Fibroblast of villous mesenchyme (primary cell): Measurements from ENCODE around the gene FNIP1. TPM values are rescaled to one million over a fixed set of nuclear protein-coding genes. Genes with fewer than 3 reads are reported as not detected.

ENCODE experiments used
- DNase-seq: peaks from one replicate; pipeline ENCODE4 v3.0.0-alpha.2; 2010; ENCODE audit warnings: low read depth
- H3K4me3 ChIP-seq: 2 replicates; pipeline ENCODE4 v1.5.1; 2011; ENCODE audit warnings: low read depth, mild to moderate bottlenecking, low read length
- total RNA-seq: library from RNA; depleted of rRNA; stranded (reverse); fragments of >200 nt; gene quantifications from 2 replicates; pipeline ENCODE4 v1.2.3, GENCODE V29; 2012
- TF ChIP-seq, protein P1 (sequence below): IDR thresholded peaks from 2 replicates; pipeline ENCODE4 v1.5.1; 2012; ENCODE audit warnings: low read depth, mild to moderate bottlenecking, low read length; ENCODE audit not compliant: insufficient read depth

The FNIP1 gene
- total RNA-seq, 1 donor: 67.8 TPM

- no peak for DNase-seq
- H3K4me3 ChIP-seq: no peak overlapping the region
- TF ChIP-seq, protein P1, sequence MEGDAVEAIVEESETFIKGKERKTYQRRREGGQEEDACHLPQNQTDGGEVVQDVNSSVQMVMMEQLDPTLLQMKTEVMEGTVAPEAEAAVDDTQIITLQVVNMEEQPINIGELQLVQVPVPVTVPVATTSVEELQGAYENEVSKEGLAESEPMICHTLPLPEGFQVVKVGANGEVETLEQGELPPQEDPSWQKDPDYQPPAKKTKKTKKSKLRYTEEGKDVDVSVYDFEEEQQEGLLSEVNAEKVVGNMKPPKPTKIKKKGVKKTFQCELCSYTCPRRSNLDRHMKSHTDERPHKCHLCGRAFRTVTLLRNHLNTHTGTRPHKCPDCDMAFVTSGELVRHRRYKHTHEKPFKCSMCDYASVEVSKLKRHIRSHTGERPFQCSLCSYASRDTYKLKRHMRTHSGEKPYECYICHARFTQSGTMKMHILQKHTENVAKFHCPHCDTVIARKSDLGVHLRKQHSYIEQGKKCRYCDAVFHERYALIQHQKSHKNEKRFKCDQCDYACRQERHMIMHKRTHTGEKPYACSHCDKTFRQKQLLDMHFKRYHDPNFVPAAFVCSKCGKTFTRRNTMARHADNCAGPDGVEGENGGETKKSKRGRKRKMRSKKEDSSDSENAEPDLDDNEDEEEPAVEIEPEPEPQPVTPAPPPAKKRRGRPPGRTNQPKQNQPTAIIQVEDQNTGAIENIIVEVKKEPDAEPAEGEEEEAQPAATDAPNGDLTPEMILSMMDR: no peak
Measured at GRCh38 chr5:131754363-131754762, 42.5 kb downstream of the FNIP1 start.

GRCh38 chr5:131751506-131751905 lies 45.3 kb downstream of the FNIP1 start:
- TF ChIP-seq, protein P1: no peak
- peak; percentile 64 for DNase-seq
- no peak overlapping the region for H3K4me3 ChIP-seq

DNA sequence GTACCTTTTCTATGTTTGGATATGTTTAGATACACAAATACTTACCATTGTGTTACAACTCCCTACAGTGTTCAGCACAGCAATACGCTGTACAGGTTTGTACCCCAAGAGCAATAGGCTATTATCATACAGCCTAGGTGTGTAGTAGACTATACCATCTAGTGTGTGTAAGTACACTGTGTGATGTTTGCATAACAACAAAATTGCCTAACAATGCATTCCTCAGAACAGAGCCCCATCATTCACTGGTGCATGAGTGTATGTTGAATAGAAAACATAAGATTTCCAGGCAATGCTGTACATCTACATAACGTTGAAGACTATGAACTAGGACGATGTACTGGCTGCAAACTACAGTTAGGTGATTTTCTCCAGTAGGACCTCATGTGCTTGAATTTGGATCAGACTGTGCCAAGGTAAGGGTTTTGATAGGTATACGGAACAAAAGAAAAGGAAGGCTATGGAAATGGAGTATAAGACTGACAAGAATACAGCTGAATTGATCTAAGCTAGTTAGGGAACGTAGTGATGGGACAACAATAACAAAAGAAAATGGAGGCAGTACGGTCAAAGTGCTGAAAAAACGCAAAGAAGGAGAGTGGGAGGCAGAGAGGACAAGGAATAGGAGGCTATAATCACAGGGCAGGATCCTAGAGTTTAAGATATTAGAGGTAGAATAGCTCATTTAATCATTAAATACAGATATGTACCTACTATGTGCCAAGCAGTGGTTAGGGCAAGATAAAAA lies 46.9 kb downstream of the FNIP1 start:
- H3K4me3 ChIP-seq: no peak overlapping the region
- TF ChIP-seq, protein P1: no peak
- no peak for DNase-seq

DNA sequence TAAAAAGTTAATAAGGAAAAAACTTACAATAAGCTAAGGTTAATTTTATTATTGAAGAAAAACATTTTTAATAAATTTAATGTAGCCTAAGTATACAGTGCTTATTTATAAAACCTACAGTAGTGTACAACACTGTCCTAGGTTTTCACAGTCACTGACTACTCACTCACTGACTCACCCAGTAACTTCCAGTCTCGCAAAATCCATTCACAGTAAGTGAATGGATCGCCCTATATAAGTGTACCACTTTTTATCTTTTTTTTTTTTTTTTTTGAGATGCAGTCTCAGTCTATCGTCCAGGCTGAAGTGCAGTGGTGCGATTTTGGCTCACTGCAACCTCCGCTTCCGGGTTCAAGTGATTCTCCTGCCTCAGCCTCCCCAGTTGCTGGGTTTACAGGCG lies 47.7 kb downstream of the FNIP1 start:
- H3K4me3 ChIP-seq: no peak overlapping the region
- DNase-seq: no peak
- TF ChIP-seq, protein P1: no peak

DNA sequence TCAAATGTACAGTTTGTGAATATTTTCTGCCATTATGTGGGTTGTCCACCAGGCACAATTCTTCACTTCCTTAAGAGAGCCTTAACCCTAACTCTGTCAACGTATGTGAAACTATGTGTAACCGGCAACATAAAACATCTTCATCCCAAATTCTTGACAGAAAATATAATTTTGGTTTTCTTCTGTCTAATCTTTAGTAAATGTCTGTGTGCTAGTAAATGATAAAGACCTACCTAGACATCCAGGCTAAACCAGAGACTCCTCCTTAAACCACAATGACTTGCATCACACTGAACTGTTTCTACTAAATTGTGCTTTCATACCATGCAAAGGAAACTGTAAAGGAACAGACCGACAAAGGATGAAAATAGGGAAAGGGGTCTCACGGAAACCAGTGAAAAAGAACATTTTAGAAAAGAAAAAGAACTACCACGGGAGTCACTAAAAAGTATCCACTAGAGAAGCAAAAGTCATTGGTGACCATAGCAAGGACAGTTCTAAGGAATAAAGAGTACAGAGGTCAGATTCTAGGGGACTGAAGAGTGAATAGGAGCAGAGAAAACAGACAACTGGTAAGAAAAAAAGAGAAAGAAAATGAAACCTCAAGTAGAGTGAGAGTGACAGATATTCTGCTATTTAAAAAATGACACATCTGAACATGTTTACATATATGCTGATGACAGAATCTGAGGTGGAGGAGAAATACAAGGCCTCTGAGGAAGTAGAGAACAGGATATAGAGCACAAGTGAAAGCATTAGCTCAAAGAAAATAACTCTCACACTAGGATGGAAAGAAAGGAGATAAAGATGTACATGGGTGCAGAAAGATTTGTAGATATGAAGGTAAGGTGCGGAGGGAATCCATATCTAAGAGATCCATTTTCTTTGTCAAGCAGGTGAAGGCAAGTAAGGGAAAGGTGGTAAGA lies 49.4 kb downstream of the FNIP1 start:
- DNase-seq: peak; percentile 39
- TF ChIP-seq, protein P1: no peak

DNA sequence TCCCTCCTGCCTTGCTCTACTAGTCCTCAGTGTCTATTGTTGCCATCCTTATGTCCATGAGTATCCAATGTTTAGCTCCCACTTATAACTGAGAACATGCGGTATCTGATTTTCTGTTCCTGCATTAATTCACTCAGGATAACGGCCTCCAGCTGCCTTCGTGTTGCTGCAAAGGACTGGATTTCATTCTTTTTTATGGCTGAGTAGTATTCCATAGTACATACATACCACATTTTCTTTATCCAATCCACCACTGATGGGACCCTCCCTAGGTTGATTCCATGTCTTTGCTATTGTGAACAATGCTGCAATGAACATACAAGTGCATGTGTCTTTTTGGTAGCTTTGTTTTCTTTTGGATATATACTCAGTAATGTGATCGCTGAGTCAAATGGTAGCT lies 50.4 kb downstream of the FNIP1 start:
- H3K4me3 ChIP-seq: no peak overlapping the region
- DNase-seq: no peak
- TF ChIP-seq, protein P1: no peak

More for the DNA sequence above, 49.4 kb downstream of the FNIP1 start:
- no peak overlapping the region for H3K4me3 ChIP-seq
